Esophagus (tissue), 2 donors: Measurements from ENCODE around the gene ASZ1. TPM values are rescaled to one million over a fixed set of nuclear protein-coding genes. Genes with fewer than 3 reads are reported as not detected.

ENCODE experiments used
- H3K27ac ChIP-seq, 2 donors: one replicate each; pipeline ENCODE4 v1.5.1; 2013; ENCODE audit warnings: low read depth in 2 of 2, mild to moderate bottlenecking in 2 of 2, inconsistent platforms in 1 of 2, low read length in 1 of 2, moderate library complexity in 1 of 2
- H3K27me3 ChIP-seq, 2 donors: one replicate each; pipeline ENCODE4 v1.6.1; 2013; ENCODE audit warnings: low read length in 2 of 2, control low read depth in 1 of 2, mild to moderate bottlenecking in 1 of 2; ENCODE audit not compliant: insufficient read depth in 2 of 2, control insufficient read depth in 1 of 2
- H3K36me3 ChIP-seq, 2 donors: one replicate each; pipeline ENCODE4 v1.6.1; 2013; ENCODE audit warnings: low read length in 1 of 2; ENCODE audit not compliant: control insufficient read depth in 2 of 2, insufficient read depth in 2 of 2
- H3K4me1 ChIP-seq, 2 donors: one replicate each; pipeline ENCODE4 v1.6.1; 2013; ENCODE audit warnings: low read length in 1 of 2; ENCODE audit not compliant: control insufficient read depth in 2 of 2, insufficient read depth in 2 of 2
- H3K4me3 ChIP-seq, 2 donors: one replicate each; pipeline ENCODE4 v1.5.1; 2013; ENCODE audit warnings: low read length in 2 of 2, mild to moderate bottlenecking in 2 of 2, low read depth in 1 of 2, moderate library complexity in 1 of 2
- H3K9me3 ChIP-seq, 2 donors: one replicate each; pipeline ENCODE4 v1.6.1; 2013; ENCODE audit warnings: mild to moderate bottlenecking in 2 of 2, low read depth in 1 of 2, low read length in 1 of 2, moderate library complexity in 1 of 2; ENCODE audit not compliant: control insufficient read depth in 2 of 2, insufficient read depth in 1 of 2
- WGBS, 2 donors: extraction: QIAGEN DNeasy Blood & Tissue Kit; methylation state at CpG; one replicate each; pipeline ENCODE4 v1.1.7; 2013; 5-methylcytosine and 5-hydroxymethylcytosine counted together
- polyA plus RNA-seq, 2 donors: library from polyadenylated mRNA; stranded (reverse); fragments of 200-250 nt; gene quantifications; one replicate each; pipeline ENCODE4 v1.2.3, GENCODE V29; 2013
- donor health status: healthy with polysubstance abuse.
- donor health status: Bipolar disorder and iron deficiency.

Gene ASZ1
- polyA plus RNA-seq, 2 donors = not detected

DNA sequence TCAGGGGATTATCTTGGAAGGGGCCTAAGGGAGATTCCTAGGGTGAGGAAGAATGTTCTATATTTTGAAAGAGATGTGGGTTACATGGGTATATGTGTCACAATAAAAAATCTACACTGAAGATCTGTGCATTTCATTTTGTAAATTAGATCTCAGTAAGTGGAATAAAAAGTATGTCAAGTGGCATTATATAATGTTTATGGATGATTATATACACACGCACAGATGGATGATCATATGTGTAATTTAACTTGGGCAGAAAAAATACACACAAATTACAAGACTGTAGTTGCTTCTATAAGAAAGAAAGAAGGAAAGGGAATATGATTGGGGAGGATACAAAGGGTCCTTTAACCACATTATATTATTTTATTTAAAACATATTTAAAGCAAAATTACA is 18.5 kb downstream of the ASZ1 start:
- Histone ChIP-seq H3K36me3 (no peaks in the 10 kb centered on the region), H3K27ac (no peak overlapping the region), H3K4me3 (no peak overlapping the region), H3K9me3 (no peaks in the 10 kb centered on the region), H3K27me3 (no peaks in the 10 kb centered on the region), H3K4me1 (no peaks in the 10 kb centered on the region)
- WGBS, 2 donors = 78 to 79% methylated on average over 1 of the region's 1 CpG

DNA sequence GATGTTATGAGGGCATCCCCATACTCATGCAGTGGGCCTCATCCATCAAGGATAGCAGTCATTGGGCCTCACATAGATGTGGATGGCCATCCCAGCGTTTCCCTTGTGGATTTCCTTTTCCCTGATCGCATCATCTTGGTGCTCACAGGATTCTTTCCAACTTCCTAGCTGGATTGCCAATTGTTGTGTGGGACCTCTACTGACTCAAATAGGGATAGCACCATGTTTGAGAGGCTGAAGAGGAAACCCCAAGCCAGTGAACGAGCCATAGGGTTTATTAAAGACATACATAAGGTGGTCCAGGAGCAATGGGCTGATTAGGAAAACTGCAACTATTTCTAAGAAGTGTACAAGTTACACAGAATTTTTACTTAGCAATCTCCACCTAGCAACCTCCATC is 21.8 kb downstream of the ASZ1 start:
- Histone ChIP-seq H3K36me3 (no peaks in the 10 kb centered on the region), H3K27ac (no peak overlapping the region), H3K27me3 (no peaks in the 10 kb centered on the region), H3K4me1 (no peaks in the 10 kb centered on the region), H3K9me3 (no peaks in the 10 kb centered on the region), H3K4me3 (no peak overlapping the region)
- WGBS, 2 donors = 77 to 86% methylated on average over 3 of the region's 3 CpGs

DNA sequence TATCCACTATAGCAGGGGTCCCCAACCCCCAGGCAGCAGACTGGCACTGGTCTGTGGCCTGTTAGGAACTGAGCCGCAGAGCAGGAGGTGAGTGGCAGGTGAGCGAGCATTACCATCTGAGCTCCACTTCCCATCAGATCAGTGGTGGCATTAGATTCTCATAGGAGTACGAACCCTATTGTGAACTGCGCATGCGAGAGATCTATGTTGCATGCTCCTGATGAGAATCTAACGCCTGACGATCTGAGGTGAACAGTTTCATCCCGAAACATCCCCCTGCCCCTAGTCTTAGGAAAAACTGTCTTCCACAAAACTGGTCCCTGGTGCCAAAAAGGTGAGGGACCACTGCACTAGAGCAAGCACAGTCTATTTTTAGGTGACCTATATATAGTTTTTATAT is 23.6 kb downstream of the ASZ1 start:
- H3K27me3 ChIP-seq = no peaks in the 10 kb centered on the region
- no peaks in the 10 kb centered on the region for H3K36me3 ChIP-seq
- H3K9me3 ChIP-seq = no peaks in the 10 kb centered on the region
- 91 to 97% methylated on average over 8 of the region's 8 CpGs for WGBS, 2 donors
- no peaks in the 10 kb centered on the region for H3K4me1 ChIP-seq
- no peak overlapping the region for H3K27ac ChIP-seq
- no peak overlapping the region for H3K4me3 ChIP-seq

DNA sequence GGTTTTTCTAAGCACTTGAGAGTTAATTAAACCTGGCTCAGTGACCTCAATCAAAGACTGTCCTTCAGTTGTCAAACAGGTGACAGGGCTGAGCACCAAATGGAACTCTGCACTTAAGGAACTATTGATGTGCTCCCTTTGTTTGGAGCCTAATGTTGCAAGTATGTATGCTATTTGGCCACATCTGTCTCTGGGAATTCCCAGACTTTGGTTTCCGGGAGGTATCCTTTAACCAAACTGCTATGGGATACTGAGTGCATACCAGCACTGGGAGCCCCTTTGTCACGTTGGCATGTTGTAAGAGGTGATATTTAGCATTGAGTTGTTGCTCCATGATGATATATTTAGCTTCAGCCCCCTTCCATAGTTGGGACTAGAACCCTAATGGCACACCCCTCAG is 25.2 kb downstream of the ASZ1 start:
- no peaks in the 10 kb centered on the region for H3K36me3 ChIP-seq
- no peaks in the 10 kb centered on the region for H3K4me1 ChIP-seq
- no peaks in the 10 kb centered on the region for H3K27me3 ChIP-seq
- WGBS, 2 donors = 63% methylated on average over 2 of the region's 2 CpGs
- H3K27ac ChIP-seq = no peak overlapping the region
- H3K4me3 ChIP-seq = no peak overlapping the region
- H3K9me3 ChIP-seq = no peaks in the 10 kb centered on the region

DNA sequence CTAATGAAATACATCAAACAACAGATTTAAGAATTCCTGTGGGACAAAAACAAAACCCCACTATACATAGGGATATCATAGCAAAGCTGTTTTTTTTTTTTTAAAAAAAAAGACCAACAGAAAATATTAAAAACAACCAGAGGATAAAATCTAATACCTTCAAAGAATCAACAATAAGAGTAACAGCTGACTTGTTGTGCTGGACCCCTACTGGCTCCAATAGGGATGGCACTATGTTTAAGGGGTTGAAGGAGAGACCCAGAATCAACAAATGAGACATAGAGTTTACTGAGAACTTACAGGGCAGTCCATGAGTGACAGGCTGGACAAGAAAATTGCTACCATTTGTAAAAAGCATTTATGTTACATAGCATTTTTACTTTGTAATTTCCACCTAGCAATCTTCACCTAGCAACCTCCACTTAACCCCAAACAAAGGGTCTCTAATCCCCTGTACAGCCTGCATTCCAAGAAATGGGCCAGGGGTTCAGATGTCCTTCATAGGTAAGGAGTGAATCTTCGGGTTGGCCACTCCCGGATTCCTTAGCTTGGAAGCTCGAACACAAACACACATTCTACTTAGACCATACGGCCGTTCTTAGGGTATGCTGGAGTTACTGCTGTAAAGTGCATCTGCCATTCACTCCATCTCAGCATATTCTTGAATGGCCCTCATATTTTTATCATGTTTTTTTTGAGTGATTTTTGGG is 25.8 kb downstream of the ASZ1 start:
- H3K4me3 ChIP-seq = no peak overlapping the region
- H3K27ac ChIP-seq = no peak overlapping the region
- WGBS, 2 donors = 83 to 86% methylated on average over 5 of the region's 5 CpGs
- no peaks in the 10 kb centered on the region for H3K27me3 ChIP-seq
- H3K36me3 ChIP-seq = no peaks in the 10 kb centered on the region
- no peaks in the 10 kb centered on the region for H3K9me3 ChIP-seq
- H3K4me1 ChIP-seq = no peaks in the 10 kb centered on the region

DNA sequence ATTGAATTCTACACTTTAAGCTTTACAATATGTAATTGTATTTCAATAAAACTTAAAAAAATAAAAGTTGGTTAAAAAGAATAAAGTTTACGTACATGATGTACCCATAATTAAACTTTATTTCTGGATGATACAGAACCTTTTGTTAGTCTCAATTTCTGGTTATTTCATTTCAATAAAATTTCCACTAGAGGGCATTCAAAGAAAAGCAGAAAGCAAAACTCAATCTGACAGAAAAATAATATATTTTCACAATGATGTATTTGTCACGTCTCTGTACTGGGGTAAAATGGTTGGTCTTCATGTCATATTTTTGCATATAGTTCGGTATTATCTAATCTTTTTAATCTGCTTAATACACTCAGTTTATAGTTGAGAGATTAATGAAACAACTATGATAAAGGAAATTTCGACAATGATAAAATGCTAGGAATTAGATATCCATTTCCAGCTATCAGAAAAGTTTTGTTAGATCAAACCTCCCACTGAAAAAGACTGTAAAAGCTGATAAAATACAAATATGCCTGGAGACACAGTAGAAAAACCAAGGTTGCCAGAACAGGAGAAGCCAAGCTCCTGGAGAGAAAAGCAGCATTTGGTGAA is 27.4 kb downstream of the ASZ1 start:
- Histone ChIP-seq H3K27ac (no peak overlapping the region), H3K9me3 (no peaks in the 10 kb centered on the region), H3K4me1 (no peaks in the 10 kb centered on the region), H3K27me3 (no peaks in the 10 kb centered on the region), H3K36me3 (no peaks in the 10 kb centered on the region), H3K4me3 (no peak overlapping the region)
- 28 to 33% methylated on average over 4 of the region's 4 CpGs for WGBS, 2 donors

DNA sequence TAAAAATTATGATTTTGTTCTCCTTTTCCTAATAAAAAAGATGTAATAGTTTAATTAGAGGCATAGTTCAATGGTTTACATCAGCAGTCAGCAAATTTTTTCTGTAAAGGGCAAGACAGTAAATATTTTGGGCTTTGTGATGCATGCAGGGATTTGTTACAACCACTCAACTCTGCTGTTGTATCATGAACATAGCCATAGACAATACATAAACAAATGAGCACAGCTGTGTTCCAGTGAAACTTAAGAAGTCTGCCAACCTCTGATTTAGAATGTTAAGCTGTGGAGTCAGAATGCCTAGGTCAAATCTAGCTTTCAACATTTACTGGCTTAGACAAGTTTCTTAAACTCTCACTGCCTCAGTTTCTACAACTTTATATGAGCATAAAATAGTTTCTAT is 31.6 kb downstream of the ASZ1 start:
- Histone ChIP-seq H3K27ac (no peak overlapping the region), H3K9me3 (no peaks in the 10 kb centered on the region), H3K4me3 (no peak overlapping the region), H3K27me3 (no peaks in the 10 kb centered on the region), H3K36me3 (no peaks in the 10 kb centered on the region), H3K4me1 (no peaks in the 10 kb centered on the region)

DNA sequence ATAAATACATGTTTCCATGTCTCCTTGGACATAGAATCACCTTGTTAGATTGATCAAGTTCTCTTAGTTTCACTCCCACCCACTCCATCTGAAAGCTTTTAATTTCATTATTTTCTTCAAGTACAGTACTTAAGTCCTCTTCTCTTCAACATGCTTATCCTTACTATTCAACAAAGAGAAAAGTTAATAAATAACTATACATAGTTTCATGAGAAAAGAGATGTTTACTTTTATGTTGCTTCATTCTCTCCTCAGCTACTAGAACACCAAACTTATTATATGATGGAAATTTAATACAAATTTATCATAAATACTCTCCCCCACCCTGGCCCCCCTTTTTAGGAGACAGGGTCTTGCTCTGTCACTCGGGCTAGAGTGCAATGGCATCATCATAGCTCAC is 33.5 kb downstream of the ASZ1 start:
- Histone ChIP-seq H3K27me3 (no peaks in the 10 kb centered on the region), H3K27ac (no peak overlapping the region), H3K4me1 (no peaks in the 10 kb centered on the region), H3K9me3 (no peaks in the 10 kb centered on the region), H3K4me3 (no peak overlapping the region), H3K36me3 (no peaks in the 10 kb centered on the region)
- 67 to 74% methylated on average over 1 of the region's 1 CpG for WGBS, 2 donors

DNA sequence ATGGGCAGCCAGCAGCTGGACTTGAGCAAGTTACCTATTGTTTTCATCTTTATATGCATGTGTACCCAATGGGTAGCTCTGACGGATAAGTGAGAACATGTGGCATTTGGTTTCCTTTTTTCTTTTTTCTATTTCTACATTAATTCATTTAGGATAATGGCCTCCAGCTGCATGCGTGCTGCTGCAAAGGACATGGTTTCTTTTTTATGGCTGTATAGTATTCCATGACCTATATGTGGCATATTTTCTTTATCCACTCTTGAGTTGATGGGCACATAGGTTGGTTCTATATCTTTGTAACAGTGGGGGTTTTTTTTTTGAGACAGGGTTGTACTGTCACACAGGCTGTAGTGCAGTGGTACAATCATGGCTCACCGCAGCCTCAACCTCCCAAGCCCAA is 37.4 kb downstream of the ASZ1 start:
- WGBS, 2 donors = 96 to 98% methylated on average over 3 of the region's 3 CpGs
- no peaks in the 10 kb centered on the region for H3K9me3 ChIP-seq
- H3K27ac ChIP-seq = no peak overlapping the region
- no peaks in the 10 kb centered on the region for H3K27me3 ChIP-seq
- H3K4me3 ChIP-seq = no peak overlapping the region
- no peaks in the 10 kb centered on the region for H3K4me1 ChIP-seq
- no peaks in the 10 kb centered on the region for H3K36me3 ChIP-seq

DNA sequence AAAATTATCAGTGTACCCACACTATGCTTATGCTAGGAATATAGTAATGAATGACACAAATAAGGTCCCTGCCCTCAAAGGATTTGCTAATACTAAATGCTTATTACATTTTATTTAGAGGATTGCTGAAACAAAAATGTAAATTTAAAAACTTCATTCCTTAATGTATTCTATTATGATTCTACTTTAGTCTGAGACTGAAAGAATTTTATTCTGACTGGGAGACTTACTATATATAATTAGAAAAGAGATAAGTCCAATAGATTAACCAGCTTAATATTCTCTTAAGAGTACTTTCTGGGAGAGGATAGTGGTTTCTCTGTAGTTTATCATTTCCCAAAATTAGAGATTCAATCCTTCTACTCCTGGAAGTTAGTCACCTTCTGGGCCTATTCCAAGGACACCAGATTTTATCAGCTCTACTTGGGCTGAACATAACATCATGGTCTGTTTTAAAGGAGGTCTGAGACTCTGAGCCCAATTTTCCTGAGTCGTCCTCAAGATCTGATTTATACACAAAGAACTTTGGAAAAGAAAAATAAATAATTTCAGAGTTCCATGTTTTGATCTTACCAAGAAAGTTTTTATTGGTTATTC is 41.1 kb downstream of the ASZ1 start:
- no peak overlapping the region for H3K27ac ChIP-seq
- 83 to 87% methylated on average over 1 of the region's 1 CpG for WGBS, 2 donors
- H3K4me3 ChIP-seq = no peak overlapping the region
- no peaks in the 10 kb centered on the region for H3K27me3 ChIP-seq
- no peaks in the 10 kb centered on the region for H3K36me3 ChIP-seq
- H3K9me3 ChIP-seq = no peaks in the 10 kb centered on the region
- H3K4me1 ChIP-seq = no peaks in the 10 kb centered on the region
